GM04503 (cell line): ENCODE data around the gene CEP104.

Source experiments
- DNase-seq: peaks from one replicate; pipeline ENCODE4 v3.0.0-alpha.2; 2012; ENCODE audit warnings: low read depth

CEP104 gene

DNA sequence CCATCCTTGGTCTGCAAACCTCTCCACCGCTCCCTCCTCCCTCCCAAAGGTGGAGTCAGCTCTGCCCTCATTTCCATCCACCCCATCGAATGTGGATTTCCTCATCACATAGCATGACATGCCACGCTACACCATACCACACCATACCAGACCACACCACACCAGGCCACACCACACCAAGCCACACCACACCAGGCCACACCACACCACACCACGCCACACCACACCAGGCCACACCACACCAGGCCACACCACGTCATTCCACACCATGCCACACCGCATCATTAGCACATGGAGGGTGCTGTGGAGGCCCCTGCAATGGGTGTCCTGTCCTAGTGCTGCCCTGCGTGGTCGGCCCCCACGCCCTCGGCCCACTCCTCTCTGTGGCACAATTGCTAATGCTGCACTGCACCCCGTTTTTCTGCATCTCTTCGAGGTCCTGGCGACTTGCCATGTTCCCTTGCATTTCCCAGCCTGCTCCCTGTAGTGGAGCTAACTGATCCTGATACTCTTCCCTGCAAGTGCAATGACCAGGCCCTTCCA lies 11.5 kb upstream of the CEP104 start:
- DNase-seq = no peak

DNA sequence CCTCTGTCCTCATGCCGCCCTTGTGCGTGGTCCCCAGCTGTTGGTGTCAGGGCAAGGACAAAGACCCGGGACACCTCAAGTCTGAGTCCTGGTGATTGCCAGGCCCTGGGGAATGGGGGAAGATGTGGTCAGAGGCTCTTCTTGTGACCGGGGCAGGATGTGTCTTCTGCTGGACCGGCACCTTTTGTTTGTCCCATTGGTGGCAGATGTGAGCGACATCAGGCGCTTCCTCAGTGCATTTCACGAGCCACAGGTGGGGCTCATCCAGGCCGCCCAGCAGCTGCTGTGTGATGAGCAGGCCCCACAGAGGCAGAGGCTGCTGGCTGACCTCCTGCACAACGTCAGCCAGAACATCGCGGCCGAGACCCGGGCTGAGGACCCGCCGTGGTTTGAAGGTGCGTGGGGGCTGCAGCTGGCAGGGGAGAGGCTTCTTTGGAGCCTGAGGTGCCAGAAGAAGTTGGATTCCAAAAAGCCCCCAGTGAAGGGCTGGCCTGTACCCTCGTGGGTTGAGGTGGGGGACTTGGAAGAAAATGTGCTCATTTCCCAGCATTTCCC lies 8.7 kb upstream of the CEP104 start:
- DNase-seq = no peak

DNA sequence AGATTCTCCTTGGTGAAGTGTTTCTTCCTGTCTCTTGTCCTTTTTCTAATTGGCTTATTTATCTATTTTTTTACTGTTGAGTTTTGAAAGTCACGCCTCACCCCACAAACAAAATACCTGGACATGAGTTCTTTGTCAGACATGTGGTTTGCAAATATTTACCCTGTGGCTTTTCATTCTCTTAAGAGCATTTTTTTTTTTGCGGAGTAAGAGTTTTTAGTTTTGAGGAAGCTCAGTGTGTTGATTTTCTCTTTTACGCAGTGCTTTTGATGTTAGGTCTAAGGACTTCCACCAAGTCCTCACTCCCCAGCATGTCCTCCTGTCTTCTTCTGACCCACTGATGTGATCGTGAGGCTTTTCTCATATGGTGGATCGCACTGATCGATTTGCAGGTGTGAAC lies 7.9 kb upstream of the CEP104 start:
- no peak for DNase-seq

DNA sequence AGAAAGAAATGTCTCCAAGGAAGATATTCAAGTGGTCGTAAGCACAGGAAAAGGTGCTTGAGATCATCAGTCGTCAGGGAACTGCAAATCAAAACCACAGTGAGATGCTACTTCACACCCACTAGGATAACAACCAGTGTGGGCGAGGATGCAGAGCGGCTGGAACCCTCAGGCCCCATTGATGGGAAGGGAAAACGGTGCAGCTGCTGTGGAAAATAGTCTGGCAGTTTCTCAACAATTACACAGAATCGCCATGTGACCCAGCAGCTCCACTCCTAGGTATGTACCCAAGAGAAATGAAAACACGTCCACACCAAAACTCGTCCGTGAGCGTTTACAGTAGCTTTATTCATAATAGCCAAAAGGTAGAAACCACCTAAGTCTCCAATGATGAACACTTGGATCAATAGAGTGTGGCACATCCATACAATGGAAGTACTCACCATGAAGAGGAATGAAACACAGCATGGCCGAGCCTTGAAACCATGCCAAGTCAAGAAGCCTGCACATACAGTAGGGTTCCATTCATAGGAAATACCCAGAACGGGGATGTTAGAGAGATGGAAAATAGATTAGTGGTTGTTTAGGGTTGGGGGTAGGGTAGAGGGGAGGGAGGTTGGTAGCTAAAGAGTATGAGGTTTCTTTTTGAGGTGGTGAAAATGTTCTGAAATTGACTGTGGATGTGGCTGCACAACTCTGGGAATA lies 6.4 kb upstream of the CEP104 start:
- no peak for DNase-seq

DNA sequence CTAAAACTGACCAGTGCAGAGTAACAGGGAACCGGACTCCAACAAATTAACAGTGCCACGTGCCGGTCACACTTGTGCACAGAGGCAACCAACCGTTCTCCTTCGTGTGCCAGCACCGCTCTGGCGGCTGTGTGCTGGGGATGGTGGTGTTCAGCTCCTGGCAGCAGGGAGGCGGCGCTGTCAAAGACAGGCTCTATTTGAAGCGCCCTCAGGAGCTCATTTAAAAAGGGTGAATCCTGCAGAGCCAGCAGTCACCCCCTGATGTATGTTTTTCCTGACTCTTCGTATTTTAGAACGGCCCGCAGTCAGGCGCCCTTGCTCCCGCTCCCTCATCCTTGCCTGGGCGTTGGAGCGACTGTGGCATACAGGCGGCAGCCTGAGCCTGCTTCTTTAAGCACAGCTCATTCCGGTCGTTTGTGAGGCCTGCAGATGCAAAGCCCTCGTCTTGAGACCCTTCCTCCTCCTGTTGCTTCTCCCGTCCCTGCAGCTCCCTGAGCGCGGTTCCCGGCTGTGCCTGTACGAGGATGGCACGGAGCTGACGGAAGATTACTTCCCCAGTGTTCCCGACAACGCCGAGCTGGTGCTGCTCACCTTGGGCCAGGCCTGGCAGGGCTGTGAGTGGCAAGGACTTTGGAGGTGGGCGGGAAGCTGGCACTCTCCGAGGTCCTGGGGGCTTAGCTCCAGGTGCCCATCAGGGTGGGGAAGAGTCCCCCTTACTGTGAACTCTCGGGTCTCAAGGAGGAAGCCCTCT lies 1.4 kb upstream of the CEP104 start:
- no peak for DNase-seq

DNA sequence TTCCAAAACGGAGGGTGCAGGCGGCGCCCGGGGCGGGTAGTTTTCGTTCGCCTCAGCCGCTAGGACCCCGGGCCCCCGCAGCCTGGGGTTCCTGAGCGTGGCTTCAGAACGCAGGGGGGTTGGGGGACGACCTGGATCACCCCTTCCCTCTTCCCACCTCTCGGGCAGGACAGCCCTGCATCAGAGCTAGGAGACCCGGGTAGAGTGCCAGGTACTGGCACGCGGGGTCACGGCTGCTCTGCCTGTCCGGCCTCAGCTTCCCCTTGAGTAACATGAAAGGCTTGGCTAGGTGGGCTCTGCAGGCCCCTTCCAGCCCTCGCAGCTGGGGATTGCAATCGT lies 749 bp upstream of the CEP104 start:
- no peak for DNase-seq

DNA sequence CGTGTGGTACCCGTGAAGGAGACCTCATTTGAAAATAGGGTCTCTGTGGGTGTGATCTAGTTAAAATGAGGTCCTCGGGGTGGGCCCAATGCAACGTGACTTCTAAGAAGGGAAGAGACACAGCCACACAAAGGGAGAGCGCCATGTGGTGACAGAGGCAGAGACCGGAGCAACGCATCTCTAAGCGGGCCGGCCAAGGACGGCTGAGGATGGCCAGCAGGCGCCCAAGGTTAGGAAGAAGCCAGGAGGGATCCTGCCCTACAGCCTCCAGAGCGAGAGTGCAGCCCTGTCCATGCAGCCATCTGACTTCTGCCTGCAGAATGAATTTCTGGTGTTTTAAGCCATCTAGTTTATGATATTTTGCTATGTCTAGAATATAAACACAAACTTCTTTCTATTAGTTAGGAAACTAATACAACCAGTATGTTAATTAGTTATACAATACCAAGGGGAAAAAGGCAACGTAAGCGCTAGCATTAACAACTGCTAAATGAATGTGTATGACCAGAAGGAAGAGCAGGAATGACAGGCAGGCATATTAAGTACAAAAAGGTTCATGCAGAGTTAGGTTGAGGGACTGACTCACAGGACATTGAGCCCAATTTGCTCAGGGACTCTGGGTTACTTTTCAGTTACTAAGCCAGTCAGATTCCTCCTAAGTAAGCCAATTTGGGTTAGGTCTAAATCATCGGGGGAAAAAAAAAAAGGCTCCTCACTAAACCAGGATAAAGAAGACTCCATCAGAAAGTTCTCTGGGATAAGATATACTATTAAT lies 4.1 kb downstream of the CEP104 start:
- DNase-seq = no peak

DNA sequence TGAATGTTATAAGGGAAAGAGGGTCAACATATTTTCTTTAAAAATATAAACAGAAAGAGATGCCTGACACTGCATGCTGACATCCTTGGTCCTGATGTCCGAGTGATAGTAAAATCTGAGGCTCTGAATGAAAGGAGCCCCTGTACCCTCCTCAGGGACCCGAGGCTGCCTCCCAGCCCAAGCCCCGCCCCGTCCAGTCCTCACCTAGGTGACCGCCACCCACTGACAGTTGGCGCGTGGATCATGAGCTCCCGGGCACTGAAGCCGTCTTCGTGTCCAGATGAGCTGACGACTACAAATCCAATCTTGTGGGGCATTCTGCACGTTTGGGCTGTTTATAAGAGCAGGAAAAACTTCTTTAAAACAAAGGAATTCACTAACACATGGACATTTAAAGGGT lies 4.9 kb downstream of the CEP104 start:
- no peak for DNase-seq

DNA sequence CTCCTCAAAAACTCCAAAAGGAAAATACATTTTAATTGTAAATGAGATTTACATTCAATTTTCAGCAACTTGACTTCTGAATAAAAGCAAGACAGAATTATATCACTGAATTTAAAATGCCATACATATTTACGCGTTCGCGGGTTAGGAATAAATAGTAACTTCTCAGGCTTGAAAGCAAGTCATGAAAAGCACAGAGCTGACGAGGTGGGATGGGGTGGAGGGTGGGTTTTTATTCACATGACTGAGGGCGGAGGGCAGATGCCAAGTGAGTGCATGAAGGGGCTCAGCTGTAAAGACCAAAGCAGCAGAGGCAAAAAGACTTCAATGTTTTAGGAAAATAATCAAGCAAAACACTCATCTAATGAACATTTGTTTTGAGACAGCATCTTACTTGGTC lies 5.7 kb downstream of the CEP104 start:
- no peak for DNase-seq

DNA sequence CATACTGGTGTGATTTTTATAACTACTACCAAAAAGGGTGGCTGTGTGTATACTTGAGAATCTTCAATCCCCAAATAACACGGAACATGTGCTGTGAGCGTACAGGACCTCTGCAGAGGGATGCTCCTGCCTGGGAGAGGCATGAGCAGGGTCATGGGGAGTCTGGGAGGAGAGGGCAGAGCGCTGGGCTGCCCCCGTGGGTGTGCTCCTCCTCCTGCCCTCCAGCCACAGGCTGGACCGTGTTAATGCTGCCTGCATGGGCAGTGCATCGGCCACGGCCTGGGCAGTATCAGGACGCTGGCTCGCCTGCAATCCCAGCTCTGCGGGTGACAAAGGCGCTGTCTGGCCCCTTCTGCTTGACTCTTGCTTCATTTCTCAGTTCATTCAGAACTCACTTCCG lies 6.2 kb downstream of the CEP104 start:
- no peak for DNase-seq

DNA sequence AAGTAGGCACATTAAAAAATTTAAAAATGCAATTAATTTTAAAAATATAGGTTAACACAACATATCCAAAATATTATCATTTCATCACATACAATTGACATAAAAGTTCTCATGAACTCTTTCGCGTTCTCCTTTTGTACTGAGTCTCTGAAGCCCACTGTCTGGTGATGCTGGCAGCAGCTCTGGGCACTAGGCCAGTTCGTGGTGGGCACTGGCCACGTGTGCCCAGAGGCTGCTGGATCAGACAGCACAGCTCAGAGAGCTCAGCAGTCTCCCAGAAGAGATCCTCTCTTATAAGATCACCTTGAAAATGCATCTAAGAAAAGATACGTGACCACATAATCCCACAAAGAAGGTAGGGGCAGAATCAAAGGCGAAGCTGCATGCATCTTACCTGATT lies 9.9 kb downstream of the CEP104 start:
- no peak for DNase-seq

DNA sequence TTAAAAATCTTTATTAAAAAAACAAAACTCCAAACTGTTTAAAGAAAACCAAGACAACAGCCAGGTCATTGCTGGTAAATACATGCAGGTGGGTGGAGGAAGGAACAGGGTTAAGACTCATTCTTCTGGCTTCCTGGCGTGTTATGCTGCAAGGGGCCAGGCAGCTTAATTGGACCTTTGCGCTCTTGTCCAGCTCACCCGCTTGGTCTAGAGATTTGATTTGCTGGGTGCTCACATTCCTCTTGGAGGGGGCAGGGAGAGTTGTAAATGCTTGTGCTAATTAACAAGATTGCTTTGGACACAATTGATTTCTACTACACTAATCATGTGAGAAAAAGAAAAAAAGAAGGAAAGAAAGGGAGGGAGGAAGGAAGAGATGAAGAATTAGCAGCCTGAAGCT lies 10.5 kb downstream of the CEP104 start:
- no peak for DNase-seq

DNA sequence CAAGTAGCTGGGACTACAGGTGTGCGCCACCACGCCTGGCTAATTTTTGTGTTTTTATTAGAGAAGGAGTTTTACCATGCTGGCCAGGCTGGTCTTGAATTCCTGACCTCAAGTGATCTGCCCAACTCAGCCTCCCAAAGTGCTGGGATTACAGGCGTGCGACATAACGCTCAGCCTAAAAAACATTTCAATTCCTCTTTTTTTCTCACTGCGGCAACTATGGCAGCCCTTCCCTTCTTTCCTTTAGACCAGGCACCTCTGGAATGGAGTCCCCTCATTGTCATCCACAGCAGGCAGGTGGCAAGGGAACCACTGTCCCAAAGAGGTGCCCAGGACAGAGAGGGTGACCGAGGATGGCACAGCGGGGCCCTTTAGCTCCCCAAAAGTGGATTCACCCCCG lies 14.1 kb downstream of the CEP104 start:
- no peak for DNase-seq

DNA sequence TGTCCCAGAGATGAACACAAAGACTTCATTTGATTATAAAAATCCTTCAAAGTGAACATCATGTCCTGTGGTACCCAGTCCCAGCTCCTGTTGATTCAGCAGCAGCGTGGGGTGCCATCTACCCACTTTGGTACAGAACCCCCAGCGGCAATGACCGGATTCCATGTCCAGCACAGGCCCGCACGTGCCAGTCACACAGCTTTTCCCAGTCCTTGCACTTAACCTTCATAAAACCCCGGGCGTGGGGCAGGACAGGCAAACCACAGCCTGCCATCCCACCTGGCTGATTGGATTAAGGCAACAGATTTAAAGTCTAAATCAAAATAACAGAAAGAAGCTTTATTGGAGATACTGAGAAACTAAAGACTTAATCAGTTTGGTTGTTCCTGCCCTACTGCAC lies 15.5 kb downstream of the CEP104 start:
- DNase-seq = no peak

DNA sequence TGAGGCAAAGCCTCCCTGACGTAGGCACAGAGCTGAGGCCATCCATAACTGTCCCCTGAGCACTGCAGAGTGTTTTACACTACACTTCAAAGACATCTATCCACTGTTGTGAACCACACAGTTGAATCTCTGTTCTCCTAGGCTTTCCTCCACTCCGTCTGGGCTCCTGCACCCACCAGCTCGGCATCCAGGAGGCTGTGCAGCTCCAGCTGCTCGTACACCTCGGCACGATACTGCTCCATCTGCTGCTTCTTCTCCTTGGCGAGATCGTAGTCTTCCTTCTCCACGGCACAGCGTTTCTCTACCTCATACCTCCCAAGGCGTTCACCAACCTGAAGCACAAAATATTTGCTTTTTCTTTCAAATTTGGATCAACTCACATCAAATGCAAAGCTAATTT lies 18.2 kb downstream of the CEP104 start:
- DNase-seq = no peak

DNA sequence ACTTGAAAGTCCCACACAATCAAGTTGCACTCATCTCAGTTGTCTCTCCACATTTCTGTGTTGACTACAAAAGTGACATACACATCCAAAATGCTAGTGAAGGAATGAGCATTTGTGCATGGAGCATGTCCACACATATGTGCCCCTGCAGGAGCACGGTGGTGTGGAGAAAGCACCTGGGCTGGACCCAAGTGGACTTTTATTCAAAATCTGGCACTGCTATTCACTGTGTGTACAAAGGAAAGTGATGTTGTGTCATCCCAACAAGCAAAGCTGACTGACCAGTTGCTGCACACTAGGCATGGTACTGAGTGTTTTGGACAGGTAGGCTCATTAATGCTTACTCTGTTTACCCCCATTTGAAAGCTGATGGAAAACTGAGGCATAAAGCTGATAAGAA lies 19.3 kb downstream of the CEP104 start:
- DNase-seq = no peak

DNA sequence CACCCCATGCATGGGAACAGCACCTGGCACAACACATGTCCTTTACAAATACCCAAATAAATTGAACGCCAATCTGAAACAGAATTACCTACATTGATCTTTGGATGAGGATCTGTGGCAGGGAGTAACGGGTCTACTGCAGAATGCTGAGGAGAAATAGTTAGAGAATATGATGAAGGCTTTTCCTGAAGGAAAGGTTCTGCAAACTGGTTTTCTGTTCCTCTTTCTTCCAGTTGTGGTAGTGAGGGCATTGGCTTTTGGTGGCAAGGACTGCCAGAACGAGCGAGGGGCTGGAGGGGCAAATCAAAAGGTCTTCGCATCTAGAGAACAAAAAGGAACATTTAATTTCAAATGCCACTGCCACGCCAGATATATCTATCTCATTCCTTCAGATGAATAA lies 19.8 kb downstream of the CEP104 start:
- DNase-seq = no peak

DNA sequence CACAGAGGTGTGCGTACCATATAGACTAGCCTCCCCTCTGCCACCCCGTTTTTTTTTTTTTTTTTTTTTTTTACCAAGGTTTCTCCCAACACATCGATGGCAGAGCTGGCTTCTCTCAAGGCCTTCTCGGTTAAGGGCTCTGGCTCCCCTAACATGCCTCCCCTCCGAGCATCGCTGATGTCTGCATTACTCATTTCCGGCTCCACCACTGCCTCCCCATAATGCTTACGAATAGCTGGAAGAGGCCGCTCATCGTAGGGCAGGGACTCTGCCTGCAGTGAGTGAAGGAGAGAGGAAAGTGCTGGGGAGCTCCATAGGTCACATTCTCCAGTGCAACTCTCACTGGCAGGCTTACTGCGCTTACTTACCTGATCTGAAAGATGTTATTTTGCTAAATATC lies 20.6 kb downstream of the CEP104 start:
- DNase-seq = no peak

DNA sequence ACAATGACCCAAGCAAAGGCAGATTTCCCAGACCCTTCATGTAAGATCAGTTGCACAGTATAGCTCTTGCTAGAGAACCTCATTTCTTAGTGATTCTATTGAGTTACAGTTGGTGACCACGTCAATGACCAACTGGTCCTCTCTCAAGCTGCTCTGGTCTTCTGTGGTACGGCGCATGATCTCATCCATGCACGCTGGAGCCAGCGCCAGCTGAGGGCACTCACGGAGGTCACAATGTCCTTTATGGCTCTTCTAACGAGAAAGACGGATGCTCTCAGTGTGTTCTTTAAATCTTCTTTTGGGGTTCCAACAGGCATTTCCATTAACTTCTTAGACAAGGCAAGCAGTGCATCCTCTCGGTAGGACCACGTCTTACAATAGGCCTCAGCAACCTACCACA lies 22.3 kb downstream of the CEP104 start:
- DNase-seq = no peak

DNA sequence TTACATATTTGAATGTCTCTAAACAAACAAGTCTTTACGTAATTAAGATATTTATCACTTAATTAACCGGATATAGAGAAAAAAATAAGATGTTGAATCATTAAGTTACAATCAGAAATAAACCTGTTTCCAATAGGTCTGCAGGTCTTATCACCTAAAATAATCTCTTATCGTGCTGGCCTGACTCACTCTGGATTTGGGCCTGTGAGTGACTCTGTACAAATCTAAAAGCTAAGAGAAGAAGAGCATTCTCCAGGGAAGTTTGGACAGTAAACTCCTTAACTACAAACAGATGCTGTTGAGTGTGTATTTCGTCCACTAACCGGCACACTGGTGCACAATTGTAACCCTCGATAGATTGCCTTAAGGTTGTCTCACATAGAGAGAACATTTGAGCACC lies 25.3 kb downstream of the CEP104 start:
- peak; percentile 37 for DNase-seq

DNA sequence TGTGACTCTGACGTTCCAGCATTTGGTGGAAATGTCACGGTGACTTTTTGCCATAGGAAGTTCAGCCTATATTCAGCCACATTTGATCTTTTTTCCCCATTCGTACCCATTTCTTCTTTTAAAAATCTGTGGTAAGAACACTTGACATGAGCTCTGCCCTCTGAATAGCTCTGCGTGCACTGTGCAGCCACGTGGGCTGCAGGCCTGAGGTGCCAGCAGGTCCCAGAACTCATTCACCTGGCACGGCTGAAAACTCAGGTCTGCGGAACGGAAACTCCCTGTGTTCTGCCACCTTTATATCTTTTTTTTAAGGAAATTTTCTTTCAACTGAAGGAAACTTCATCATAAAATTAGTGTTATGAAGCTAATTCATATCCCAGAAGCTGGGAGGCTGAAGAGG lies 28.6 kb downstream of the CEP104 start:
- DNase-seq = no peak

DNA sequence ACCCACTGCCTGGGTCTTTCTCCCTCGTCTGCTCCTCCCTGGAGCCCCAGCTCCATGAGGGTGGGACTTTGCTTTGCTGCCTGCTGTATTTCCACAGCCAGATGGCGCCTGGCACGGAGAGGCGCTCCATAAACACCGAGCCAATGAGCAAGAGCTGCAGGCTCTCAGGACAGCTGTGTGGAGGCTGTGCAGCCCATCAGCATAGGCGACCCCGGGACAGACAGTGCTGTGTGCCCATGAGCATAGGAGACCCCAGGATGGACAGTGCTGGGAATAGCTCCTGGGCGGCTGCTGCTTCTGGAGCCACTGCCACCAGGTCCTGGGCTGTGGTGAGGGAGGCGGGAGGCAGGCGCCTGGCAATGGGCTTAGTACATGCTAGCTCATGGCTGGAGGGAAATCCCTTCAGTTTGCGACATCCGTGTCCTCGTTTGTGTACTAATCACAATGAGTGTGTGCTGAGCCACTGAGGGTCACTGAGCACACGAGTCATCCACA lies 29.2 kb downstream of the CEP104 start:
- no peak for DNase-seq

DNA sequence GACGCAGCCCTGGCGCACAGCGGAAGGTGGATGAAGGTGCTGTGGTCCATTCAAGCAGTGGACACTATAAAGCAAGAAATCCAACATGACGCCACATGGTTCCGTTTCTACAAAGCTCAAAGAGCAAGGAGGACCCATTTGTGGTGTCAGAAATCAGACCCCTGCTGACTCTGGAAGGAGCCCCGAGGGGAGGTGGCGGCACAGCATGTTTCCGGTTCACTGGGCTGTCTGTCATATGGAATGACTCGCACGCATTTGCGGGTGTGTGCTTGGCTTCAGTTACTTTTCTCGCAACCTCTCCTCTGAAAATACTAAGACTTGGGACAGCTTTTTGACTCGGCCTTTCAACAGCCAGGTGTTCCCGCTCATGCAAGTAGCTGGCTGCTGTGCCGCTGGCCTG lies 31.7 kb downstream of the CEP104 start:
- DNase-seq = no peak
